Endothelial cell (in vitro differentiated cells): Measurements from ENCODE around the gene ONECUT3. TPM values are rescaled to one million over a fixed set of nuclear protein-coding genes. Genes with fewer than 3 reads are reported as not detected.

Experiments
- DNase-seq: peaks from one replicate; pipeline ENCODE4 v3.0.0; 2021; ENCODE audit warnings: low spot score
- H3K27ac Mint-ChIP-seq: one replicate; pipeline ENCODE4 v1.8.0; 2021; ENCODE audit warnings: mixed read lengths, inconsistent platforms; ENCODE audit not compliant: unreplicated experiment
- H3K27me3 Mint-ChIP-seq: one replicate; pipeline ENCODE4 v1.8.0; 2021; ENCODE audit warnings: mild to moderate bottlenecking, moderate library complexity, mixed read lengths, inconsistent platforms; ENCODE audit not compliant: unreplicated experiment
- H3K36me3 Mint-ChIP-seq: one replicate; pipeline ENCODE4 v1.8.0; 2021; ENCODE audit warnings: mild to moderate bottlenecking, low read depth, mixed read lengths, inconsistent platforms; ENCODE audit not compliant: unreplicated experiment
- H3K4me1 Mint-ChIP-seq: one replicate; pipeline ENCODE4 v1.8.0; 2021; ENCODE audit warnings: mild to moderate bottlenecking, mixed read lengths, inconsistent platforms; ENCODE audit not compliant: unreplicated experiment
- H3K4me3 Mint-ChIP-seq: one replicate; pipeline ENCODE4 v1.8.0; 2021; ENCODE audit warnings: mild to moderate bottlenecking, mixed read lengths, inconsistent platforms; ENCODE audit not compliant: unreplicated experiment
- H3K9me3 Mint-ChIP-seq: one replicate; pipeline ENCODE4 v1.8.0; 2021; ENCODE audit warnings: mixed read lengths, inconsistent platforms; ENCODE audit not compliant: unreplicated experiment
- total RNA-seq: library from RNA; stranded (reverse); fragmentation: NEBNext Ultra II Directional; extraction: Animal tissue kit (Norgen Biotek cat#: 25700); gene quantifications from one replicate; pipeline ENCODE4 v1.2.1, GENCODE V29; 2021; ENCODE audit not compliant: unreplicated experiment
- TF ChIP-seq, protein P1 (sequence below): fragments of 200-600 bp; sonication (generic); IDR thresholded peaks from one replicate; pipeline ENCODE4 v1.5.0; 2021; ENCODE audit warnings: antibody characterized with exemption; ENCODE audit not compliant: unreplicated experiment

Gene ONECUT3
- total RNA-seq, 1 donor from 2014 or later: not detected

- TF ChIP-seq, protein P1, sequence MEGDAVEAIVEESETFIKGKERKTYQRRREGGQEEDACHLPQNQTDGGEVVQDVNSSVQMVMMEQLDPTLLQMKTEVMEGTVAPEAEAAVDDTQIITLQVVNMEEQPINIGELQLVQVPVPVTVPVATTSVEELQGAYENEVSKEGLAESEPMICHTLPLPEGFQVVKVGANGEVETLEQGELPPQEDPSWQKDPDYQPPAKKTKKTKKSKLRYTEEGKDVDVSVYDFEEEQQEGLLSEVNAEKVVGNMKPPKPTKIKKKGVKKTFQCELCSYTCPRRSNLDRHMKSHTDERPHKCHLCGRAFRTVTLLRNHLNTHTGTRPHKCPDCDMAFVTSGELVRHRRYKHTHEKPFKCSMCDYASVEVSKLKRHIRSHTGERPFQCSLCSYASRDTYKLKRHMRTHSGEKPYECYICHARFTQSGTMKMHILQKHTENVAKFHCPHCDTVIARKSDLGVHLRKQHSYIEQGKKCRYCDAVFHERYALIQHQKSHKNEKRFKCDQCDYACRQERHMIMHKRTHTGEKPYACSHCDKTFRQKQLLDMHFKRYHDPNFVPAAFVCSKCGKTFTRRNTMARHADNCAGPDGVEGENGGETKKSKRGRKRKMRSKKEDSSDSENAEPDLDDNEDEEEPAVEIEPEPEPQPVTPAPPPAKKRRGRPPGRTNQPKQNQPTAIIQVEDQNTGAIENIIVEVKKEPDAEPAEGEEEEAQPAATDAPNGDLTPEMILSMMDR: no peak
- no peaks in the 10 kb centered on the region for H3K9me3 Mint-ChIP-seq
- DNase-seq: no peak
- H3K4me3 Mint-ChIP-seq: no peak overlapping the region
- H3K27ac Mint-ChIP-seq: no peak overlapping the region
- H3K36me3 Mint-ChIP-seq: peaks cover 7% of the 10 kb centered on the region
- peaks cover 5% of the 10 kb centered on the region for H3K4me1 Mint-ChIP-seq
- H3K27me3 Mint-ChIP-seq: peaks cover 28% of the 10 kb centered on the region
Observed at GRCh38 chr19:1752009-1752756, 1.1 kb upstream of the ONECUT3 start.

DNA sequence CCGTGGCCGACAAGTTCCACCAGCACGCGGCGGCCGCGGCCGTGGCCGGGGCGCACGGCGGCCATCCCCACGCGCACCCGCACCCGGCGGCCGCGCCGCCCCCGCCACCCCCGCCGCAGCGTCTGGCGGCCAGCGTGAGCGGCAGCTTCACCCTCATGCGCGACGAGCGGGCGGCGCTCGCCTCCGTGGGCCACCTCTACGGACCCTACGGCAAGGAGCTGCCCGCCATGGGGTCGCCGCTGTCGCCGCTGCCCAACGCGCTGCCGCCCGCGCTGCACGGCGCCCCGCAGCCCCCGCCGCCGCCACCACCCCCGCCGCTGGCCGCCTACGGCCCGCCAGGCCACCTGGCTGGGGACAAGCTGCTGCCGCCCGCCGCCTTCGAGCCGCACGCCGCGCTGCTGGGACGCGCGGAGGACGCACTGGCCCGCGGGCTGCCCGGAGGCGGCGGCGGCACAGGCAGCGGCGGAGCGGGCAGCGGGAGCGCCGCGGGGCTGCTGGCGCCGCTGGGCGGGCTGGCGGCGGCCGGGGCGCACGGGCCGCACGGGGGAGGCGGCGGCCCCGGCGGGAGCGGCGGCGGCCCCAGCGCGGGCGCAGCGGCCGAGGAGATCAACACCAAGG lies 821 bp downstream of the ONECUT3 start:
- H3K4me1 Mint-ChIP-seq: peaks cover 5% of the 10 kb centered on the region
- peaks cover 7% of the 10 kb centered on the region for H3K36me3 Mint-ChIP-seq
- DNase-seq: no peak
- TF ChIP-seq, protein P1: no peak
- H3K27ac Mint-ChIP-seq: no peak overlapping the region
- peaks cover 27% of the 10 kb centered on the region for H3K27me3 Mint-ChIP-seq
- H3K4me3 Mint-ChIP-seq: no peak overlapping the region
- no peaks in the 10 kb centered on the region for H3K9me3 Mint-ChIP-seq

GRCh38 chr19:1754636-1755466 lies 1.5 kb downstream of the ONECUT3 start:
- TF ChIP-seq, protein P1: no peak
- Mint-ChIP-seq H3K4me1 (peaks cover 5% of the 10 kb centered on the region), H3K9me3 (no peaks in the 10 kb centered on the region), H3K27ac (no peak overlapping the region), H3K27me3 (peaks cover 32% of the 10 kb centered on the region), H3K36me3 (peaks cover 7% of the 10 kb centered on the region), H3K4me3 (no peak overlapping the region)
- peak; percentile 52 for DNase-seq

DNA sequence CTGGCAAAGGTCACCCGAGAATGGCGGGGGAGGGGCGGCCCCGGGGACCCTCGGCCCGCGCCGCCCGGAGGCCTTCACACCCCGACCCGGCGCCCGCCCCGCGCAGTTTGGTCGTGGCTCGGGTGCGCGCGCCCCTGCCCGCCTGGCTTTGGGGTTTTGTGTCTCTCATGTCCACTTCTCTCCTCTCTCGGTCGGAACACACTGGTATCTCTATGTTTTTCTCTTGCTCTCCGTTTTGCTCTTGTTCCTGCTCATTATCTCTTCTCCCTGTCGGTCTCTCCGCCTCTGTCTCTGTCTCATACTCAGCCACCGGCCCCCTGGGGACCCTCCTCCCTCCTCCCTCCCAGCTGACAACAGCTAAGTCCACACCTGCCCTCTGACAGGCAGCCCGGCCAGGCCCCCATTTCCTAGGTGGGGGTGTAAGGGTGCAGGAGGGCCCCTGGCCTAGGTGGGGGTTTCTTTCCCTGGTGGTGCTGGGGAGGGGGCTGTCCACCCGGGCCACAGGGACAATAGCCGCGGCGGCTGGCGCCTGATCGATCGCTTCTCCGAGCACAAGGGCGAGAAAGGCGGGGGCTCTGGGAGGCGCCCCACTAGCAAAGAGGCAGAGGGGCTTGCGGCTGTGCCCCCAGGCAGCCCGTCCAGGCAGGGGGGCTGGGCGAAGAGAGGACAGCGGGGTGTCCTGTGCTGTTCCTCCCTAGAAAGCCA lies 2.3 kb downstream of the ONECUT3 start:
- peaks cover 5% of the 10 kb centered on the region for H3K4me1 Mint-ChIP-seq
- peak overlapping the region; percentile 76 for H3K27ac Mint-ChIP-seq
- peaks cover 7% of the 10 kb centered on the region for H3K36me3 Mint-ChIP-seq
- peak overlapping the region; percentile 87 for H3K4me3 Mint-ChIP-seq
- peaks cover 27% of the 10 kb centered on the region for H3K27me3 Mint-ChIP-seq
- H3K9me3 Mint-ChIP-seq: no peaks in the 10 kb centered on the region
- TF ChIP-seq, protein P1: no peak
- no peak for DNase-seq
